T-helper 1 cell treated with Interleukin-12 subunit alpha and Interleukin-12 subunit beta and Interleukin-4 antibody, amounts not matched to agents 30 μg/mL and 1 μg/mL, for 36 hours (primary cell): ENCODE data around the gene DZIP1.

Source experiments
- H3K27ac Mint-ChIP-seq: one replicate; pipeline ENCODE4 v1.8.0; 2021; ENCODE audit warnings: mild to moderate bottlenecking, mixed read lengths
- H3K27me3 Mint-ChIP-seq: one replicate; pipeline ENCODE4 v1.8.0; 2021; ENCODE audit warnings: low read depth, mixed read lengths
- H3K36me3 Mint-ChIP-seq: one replicate; pipeline ENCODE4 v1.8.0; 2021; ENCODE audit warnings: low read depth, mixed read lengths
- H3K4me1 Mint-ChIP-seq: one replicate; pipeline ENCODE4 v1.8.0; 2021; ENCODE audit warnings: low read depth, mixed read lengths
- H3K4me3 Mint-ChIP-seq: one replicate; pipeline ENCODE4 v1.8.0; 2021; ENCODE audit warnings: mild to moderate bottlenecking, moderate library complexity, mixed read lengths
- H3K9me3 Mint-ChIP-seq: one replicate; pipeline ENCODE4 v1.8.0; 2021; ENCODE audit warnings: mixed read lengths

The DZIP1 gene

DNA sequence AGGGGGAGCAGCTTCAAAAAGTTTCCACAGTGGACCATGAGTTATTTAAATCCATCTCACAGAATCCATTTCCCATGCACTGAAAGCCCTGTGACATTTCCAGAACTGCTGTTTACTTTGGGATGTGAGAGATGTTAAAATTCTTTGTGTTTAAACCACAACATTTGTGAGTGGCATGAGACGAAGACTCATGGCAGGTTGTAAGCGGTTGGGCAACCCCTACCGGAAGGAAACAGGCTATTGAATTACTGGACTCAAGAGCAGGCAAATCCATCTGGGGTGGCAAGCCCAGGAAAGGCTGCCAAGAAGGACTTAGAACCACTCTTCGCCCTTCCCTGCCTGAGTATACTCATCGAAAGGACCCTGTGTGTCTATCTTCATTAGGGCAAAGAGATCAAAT lies 114.3 kb downstream of the DZIP1 start:
- no peak overlapping the region for H3K4me3 Mint-ChIP-seq
- no peak overlapping the region for H3K27ac Mint-ChIP-seq
- H3K27me3 Mint-ChIP-seq, result peaks cover 10% of the 10 kb centered on the region
- H3K36me3 Mint-ChIP-seq, result no peaks in the 10 kb centered on the region
- no peaks in the 10 kb centered on the region for H3K4me1 Mint-ChIP-seq
- no peaks in the 10 kb centered on the region for H3K9me3 Mint-ChIP-seq
